GM19193 (cell line): ENCODE results near the gene CBX2.

Experiments
- POLR2A ChIP-seq: IDR thresholded peaks from 4 replicates; pipeline ENCODE4 v1.6.1; 2011; ENCODE audit not compliant: insufficient read depth, insufficient read length; ENCODE audit errors: extremely low read depth

The CBX2 gene

GRCh38 chr17:79777120-79777893 is 641 bp upstream of the CBX2 start:
- TF ChIP-seq POLR2A = no peak

DNA sequence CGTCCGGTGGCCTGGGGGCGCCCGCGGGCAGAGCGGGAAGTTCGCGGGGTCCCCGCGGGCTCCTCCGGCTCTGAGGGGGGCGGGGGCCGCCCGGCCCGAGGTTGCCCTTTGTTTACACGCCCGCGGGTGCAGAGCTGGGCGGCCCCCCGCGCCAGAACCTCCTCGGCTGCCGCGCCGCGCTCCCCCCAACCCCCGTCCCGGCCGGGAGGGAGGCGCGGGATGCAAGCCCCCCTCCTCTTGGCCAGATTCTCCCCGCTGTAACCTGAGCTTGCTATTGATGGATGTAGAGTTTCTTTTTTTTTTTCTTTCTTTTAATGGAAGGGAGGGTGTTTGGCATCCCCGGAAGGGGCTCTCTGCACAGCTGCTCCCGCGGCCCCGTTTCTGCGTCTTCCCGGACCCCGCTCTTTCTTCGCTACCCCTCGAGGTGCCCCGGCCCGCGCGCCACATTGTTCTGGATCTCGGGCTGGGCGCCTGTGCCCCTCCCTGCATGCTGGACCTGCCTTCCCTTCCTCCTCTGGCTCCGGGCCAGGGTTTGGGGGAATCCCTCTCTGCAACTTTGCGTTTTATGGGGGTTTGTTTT is 646 bp downstream of the CBX2 start:
- no peak for TF ChIP-seq POLR2A

- no peak for TF ChIP-seq POLR2A
Measured at GRCh38 chr17:79779084-79779529, 1.2 kb downstream of the CBX2 start.

DNA sequence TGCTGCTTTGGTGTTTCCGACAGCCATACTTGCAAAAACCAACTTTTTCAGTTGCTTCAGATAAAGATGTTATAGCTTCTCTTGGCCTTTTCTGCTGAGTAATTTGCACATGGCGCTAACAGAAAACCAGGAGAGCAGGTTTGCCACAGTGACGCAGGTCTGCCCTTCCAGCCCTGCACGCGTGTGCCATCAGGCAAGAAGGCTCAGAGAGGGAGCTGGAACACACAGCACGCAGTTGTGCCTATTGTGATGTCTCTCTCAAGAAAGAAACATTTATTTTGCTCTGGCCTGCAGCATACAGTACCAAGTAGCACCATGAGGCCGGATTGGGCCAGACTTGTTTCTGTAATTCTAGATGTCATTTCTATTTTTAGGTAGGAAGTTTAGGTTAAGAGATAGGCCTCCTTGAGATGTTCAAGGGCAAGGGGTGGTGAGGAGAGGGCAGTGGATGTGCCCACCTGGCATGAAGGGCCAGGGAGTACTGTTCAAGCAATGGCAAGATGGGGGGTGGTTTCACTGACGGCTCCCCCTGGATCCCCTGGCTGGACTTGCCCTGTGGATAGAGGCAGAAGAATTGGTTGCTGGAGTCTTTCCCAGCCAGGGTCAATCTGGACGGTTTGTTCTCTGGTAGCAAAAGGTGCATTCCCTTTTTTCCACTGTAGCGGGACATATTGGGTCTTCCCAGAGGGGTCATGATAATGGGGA is 1.9 kb downstream of the CBX2 start:
- no peak for TF ChIP-seq POLR2A

DNA sequence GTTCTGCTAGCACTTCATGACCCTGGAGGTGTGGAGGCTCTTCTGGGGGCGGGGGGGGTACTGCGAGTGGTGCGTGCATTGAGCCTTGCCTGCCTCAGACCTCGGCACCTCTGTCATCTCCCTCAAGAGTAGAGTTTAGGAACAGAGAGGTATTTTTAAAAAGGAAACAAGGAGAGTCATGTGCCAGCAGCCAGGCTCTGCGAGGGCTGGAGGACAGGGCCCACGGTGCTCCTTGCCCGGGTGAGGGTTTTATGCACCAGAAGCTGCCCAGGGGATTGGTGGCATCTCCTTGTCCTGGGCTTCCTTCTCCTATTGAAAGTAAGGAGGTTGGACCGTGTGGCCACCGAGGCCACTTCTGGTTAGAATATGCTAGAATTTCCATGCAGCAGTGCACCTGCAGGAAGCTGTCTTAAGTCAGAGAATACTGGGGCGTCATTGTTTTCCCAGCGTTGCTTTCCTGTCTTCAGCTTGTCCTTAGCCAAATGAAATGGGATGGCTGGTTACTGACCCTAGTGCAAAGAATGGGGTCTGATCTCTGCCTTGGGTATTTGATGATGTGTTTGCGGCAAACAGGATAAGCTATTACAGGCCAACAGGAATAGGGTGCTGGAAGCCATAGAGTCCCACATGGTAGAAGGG is 3.2 kb downstream of the CBX2 start:
- no peak for TF ChIP-seq POLR2A

DNA sequence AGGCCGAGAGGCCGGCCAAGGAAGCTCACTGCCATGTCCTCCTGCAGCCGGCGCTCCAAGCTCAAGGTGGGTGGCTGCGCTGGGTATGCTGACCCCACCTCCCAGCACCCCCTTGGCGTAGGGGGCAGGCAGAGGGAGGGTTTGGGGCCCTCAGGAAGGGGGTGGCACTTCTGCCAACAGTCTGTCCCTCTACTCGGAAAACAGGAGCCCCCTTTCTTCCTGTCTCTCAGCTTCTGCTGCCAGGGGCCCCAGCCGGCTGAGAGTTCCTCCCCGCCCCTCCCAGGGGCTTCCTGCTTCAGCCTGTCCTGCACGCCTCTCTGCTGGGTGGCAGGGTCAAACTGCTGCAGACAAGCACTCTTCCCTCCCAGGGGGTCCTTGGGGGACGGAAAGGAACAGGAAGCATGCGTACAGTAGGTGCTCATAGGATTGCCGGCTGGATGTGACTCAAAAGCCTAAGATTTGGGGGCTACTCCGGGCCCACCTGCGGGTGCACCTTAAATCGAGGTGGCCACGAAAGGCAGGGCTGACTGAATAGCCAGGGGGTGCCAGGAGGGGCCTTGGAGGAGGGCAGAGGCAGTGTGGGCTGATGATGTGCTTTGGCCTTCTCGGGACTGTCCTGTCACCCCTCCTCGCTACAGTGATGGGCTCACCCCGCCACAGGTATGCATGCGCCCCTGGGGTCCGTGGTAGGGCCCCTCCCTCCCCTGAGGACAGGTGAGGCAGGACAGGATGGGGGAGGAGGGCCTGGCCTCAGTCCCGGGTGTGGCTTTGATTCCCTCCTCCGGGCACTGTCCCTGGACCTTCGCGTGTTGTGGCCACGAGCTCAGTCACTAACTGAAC is 4.0 kb downstream of the CBX2 start:
- TF ChIP-seq POLR2A = no peak

- TF ChIP-seq POLR2A = no peak
Measured at GRCh38 chr17:79783891-79784290, 5.9 kb downstream of the CBX2 start.

- no peak for TF ChIP-seq POLR2A
Measured at GRCh38 chr17:79784353-79785016, 6.5 kb downstream of the CBX2 start.

DNA sequence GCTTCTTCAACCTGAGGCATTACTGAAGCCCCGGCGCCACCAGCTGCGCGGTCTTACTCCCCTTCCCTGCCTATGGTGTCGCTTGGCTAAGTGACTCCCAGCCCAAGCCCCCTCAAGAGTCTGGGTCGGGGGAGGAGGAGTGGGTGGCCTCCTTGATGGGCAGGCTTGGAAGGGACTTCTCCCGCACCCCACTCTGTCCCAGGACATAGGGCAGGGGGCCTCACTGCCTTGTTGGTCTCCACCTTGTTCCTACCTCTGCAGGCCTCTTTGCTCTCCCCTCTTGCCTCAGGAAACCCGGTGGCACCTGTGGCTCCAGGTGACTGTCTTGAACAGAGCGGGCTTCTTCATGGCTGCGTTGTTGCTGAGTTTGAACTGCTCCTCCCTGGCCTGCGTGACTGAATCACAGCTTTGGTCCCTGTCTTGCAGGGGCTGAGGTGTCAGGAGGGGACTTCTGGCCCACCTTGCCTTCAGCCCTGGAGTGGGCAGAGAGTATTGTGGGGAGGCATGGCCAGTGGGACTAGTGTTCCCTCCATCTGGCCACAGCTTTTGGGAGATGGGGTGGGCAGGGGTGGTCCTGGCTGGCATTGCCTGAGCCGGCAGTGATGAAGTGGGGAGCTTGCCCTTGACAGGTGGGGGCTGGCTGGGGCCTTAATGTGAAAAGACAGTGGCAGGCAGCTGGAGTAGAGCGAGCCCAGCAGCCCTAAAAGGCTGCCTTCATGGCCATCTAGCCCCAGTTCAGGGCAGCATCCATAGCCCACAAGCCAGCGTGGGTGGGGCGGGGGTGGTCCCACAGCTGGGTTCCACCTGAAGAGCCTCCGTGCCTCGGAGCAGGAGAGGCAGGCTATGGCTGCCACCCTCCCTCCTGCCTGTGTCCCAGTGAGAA is 7.3 kb downstream of the CBX2 start:
- no peak for TF ChIP-seq POLR2A

DNA sequence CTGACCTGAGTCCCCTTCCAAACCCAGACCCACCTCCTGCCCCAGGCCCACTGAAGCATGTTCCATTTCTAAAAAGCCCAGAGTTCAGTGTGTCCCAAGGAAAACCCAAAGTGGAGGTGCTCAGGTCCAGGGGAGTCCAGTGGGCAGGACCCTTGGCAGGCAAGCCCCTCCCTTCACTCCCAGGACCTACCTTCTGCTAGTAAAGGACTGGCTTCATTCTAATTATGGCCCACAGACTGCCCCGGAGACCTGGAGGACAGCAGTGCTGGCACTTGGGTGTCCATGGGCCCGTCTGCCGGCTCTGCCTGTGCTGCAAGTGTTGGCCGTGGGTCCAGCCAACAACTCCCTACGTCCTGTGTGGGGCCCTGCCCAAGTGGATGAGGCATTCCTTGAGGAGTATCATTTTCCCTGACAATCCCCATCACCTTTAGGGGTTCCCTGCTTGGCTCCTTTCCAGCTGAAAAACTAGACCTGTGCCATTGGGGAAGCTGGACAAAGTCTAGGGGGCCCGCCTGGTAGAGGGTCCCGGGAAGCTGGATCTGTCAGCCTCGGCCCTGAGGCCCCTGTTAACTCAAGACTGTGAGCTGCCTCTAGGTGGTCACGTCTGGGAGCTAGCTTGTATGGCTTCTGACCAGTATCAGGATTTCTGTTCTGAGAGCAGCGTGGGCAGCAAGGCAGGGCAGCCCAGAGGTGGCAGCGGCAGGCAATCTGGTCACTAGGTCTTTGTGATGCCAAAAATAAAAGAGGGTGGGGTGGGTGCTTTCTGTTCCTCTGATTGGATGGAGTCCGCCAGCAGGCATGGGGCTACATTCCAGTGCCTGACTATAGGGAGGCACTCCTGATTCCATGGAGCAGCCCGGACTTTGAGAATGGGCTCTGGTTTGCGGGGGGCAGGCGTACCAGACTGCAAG is 8.2 kb downstream of the CBX2 start:
- TF ChIP-seq POLR2A = no peak

- no peak for TF ChIP-seq POLR2A
Measured at GRCh38 chr17:79786930-79787643, 9.1 kb downstream of the CBX2 start.

- no peak for TF ChIP-seq POLR2A
Measured at GRCh38 chr17:79788455-79788854, 10.5 kb downstream of the CBX2 start.
